ENCODE measurements around the gene B4GALNT2. TPM values are rescaled to one million over a fixed set of nuclear protein-coding genes. Genes with fewer than 3 reads are reported as not detected.

Gene B4GALNT2
- total RNA-seq, 1 donor from 2014 or later = 0.23 TPM

- Histone ChIP-seq H3K27me3 (peaks cover 17% of the 10 kb centered on the region), H3K36me3 (no peaks in the 10 kb centered on the region), H3K4me3 (no peak overlapping the region), H3K27ac (no peak overlapping the region), H3K4me1 (peaks cover 15% of the 10 kb centered on the region), H3K9me3 (no peaks in the 10 kb centered on the region)
- ATAC-seq = peak; percentile 61
- intact Hi-C loops (cut with DNase I) = no loop called here
- peak; percentile 77 for DNase-seq
- peak; percentile 78 for TF ChIP-seq CTCF (IDR thresholded peaks at IDR 0.05)
These were observed 91.1 kb downstream of the B4GALNT2 start for GRCh38 chr17:49223517-49224197.

DNA sequence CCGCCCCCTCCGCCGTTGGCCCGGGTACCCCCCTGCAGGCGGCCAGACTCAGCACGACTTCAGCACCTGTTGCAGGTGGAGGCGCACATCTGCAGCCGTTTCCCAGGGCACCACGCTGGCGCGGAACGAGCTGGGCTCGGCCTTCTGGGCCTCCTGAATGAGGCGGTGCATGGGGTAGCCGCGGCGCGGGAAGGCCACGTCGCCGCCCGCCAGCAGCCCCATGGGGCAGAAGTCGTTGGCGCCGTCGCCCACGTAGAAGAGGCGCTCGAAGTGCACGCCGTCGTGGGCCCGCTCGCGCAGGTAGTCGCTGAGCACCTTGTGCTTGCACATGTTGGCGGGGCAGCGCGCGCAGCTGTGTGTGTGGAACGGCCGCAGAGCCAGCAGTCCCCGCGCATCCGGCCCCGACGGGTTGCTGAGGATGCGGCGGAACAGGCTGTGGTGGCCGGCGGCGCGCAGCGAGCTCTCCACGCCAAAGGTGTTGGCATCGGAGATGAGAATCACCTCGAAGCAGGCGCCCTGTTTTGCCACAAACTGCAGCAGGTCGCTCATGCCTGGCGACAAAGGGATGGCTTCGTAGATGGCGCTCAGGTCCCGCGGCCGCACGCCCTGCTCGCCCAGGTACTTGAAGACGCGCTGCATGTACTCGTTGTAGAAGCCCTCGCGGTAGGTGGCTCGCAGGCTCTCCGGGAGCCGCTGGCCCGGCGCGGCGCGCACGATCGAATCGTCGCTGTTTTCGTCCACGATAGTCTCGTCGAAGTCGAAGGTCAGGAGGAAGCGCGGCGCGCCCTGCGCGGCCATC is 91.8 kb downstream of the B4GALNT2 start:
- Histone ChIP-seq H3K9me3 (no peaks in the 10 kb centered on the region), H3K27ac (no peak overlapping the region), H3K27me3 (peaks cover 17% of the 10 kb centered on the region), H3K4me1 (peaks cover 12% of the 10 kb centered on the region), H3K36me3 (no peaks in the 10 kb centered on the region), H3K4me3 (no peak overlapping the region)
- intact Hi-C loops (cut with DNase I) = no loop called here
- DNase-seq (peak; percentile 69), ATAC-seq (peak; percentile 22)
- no peak for TF ChIP-seq CTCF (IDR thresholded peaks at IDR 0.05)

DNA sequence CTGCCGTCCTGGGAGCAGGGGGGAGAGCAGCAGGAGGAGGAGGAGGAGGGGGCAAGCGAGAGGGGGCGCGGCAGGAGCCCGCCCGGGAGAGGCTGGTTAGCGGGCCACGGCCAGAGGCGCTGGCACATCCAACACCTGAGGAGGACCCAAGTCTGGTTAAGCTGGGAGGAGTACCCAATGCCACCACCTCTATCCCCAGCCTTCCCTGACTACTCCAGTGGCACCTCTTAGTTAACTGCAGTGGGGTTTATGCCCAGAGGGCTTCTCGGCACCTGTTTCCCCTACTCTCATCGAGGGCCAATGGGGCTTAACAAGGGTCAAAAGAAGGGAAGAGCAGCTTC is 92.4 kb downstream of the B4GALNT2 start:
- intact Hi-C loops (cut with DNase I) = no loop called here
- TF ChIP-seq CTCF (IDR thresholded peaks at IDR 0.05) = no peak
- Histone ChIP-seq H3K4me1 (peaks cover 12% of the 10 kb centered on the region), H3K4me3 (no peak overlapping the region), H3K36me3 (no peaks in the 10 kb centered on the region), H3K27me3 (peaks cover 17% of the 10 kb centered on the region), H3K27ac (no peak overlapping the region), H3K9me3 (no peaks in the 10 kb centered on the region)
- ATAC-seq = no peak
- DNase-seq = no peak

DNA sequence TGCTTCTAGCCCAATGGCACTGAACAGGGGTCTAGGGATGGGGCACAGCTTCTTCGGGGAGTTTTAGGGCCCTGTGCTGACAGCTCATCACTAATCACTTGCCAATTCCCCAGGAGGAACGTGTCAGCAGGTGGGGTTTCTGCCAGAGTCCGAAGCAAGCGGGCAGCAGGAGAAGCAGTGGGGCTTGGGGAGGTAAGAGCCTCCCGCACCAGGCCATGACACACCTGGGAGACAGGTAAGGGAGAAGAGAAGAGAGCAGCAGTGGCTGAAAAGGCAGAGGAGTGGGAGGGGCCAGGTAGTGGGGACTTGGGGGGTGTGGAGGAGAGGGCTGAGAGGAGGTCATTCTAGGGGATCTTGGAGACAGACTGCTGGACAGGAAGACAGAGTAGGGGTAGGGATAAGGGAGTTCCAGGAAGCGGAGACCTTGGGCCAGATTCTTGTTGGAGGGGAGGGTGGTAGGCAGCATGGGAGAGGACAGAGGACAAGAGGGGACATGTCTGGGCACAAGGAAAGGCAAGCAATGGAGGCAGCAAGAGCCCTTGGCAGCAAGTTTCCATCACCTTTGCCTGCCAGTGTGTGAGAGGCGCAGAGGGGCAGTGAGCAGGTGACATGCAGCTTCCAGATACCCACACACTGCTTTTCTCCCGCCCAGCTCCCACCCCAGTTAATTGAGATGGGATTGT is 93.1 kb downstream of the B4GALNT2 start:
- Histone ChIP-seq H3K27ac (no peak overlapping the region), H3K9me3 (no peaks in the 10 kb centered on the region), H3K36me3 (no peaks in the 10 kb centered on the region), H3K27me3 (peaks cover 17% of the 10 kb centered on the region), H3K4me3 (no peak overlapping the region), H3K4me1 (peaks cover 18% of the 10 kb centered on the region)
- DNase-seq = no peak
- no peak for TF ChIP-seq CTCF (IDR thresholded peaks at IDR 0.05)
- intact Hi-C loops (cut with DNase I) = no loop called here
- no peak for ATAC-seq

Other genes starting within 250 kb of the B4GALNT2 start
- 39.8 TPM for gene ATP5MC1, start 240.0 kb upstream of the B4GALNT2 start, total RNA-seq
- 61.3 TPM for gene UBE2Z, start 224.4 kb upstream of the B4GALNT2 start, total RNA-seq
- gene SNF8, start 187.9 kb upstream of the B4GALNT2 start, total RNA-seq = 78.0 TPM
- gene GIP, start 164.2 kb upstream of the B4GALNT2 start, total RNA-seq = not detected
- gene IGF2BP1, start 135.4 kb upstream of the B4GALNT2 start, total RNA-seq = not detected
- gene GNGT2, start 77.8 kb downstream of the B4GALNT2 start, total RNA-seq = 8.5 TPM
- 31.5 TPM for gene ABI3, start 77.9 kb downstream of the B4GALNT2 start, total RNA-seq
- 1.7 TPM for gene PHOSPHO1, start 98.0 kb downstream of the B4GALNT2 start, total RNA-seq
- 49.8 TPM for gene ZNF652, start 229.5 kb downstream of the B4GALNT2 start, total RNA-seq

Data from upper lobe of right lung (tissue), 1 donor.